Activated naive CD8-positive, alpha-beta T cell treated with anti-CD3 and anti-CD28 coated beads, Interleukin-2, amount 10 ng/mL, durations not matched to agents 7 days and 5 days (primary cell): Measurements from ENCODE around the gene RAB11FIP3. TPM values are rescaled to one million over a fixed set of nuclear protein-coding genes. Genes with fewer than 3 reads are reported as not detected.

Experiments
- ATAC-seq: fragments of 150-1000 bp; cut with Tn5 transposase; one replicate; pipeline ENCODE4 v1.10.0; 2021; ENCODE audit warnings: low read depth, moderate library complexity
- POLR2A ChIA-PET: fragments of 350-600 bp; sonication (Branson Sonifier 250); formaldehyde crosslinking; loops from one replicate; lab custom pipeline; 2021; ENCODE audit warnings: antibody characterized with exemption; lab: Charles Lee
- DNase-seq: peaks from one replicate; pipeline ENCODE4 v3.0.0; 2021
- H3K27ac Mint-ChIP-seq: one replicate; pipeline ENCODE4 v1.8.0; 2022; ENCODE audit warnings: mild to moderate bottlenecking, mixed read lengths
- H3K27me3 Mint-ChIP-seq: one replicate; pipeline ENCODE4 v1.8.0; 2022; ENCODE audit warnings: mild to moderate bottlenecking, moderate library complexity, mixed read lengths
- H3K36me3 Mint-ChIP-seq: one replicate; pipeline ENCODE4 v1.8.0; 2021; ENCODE audit warnings: mild to moderate bottlenecking, mixed read lengths
- H3K4me1 Mint-ChIP-seq: one replicate; pipeline ENCODE4 v1.8.0; 2021; ENCODE audit warnings: mixed read lengths
- H3K4me3 Mint-ChIP-seq: one replicate; pipeline ENCODE4 v1.8.0; 2022; ENCODE audit warnings: mild to moderate bottlenecking, moderate library complexity, mixed read lengths
- H3K9me3 Mint-ChIP-seq: one replicate; pipeline ENCODE4 v1.8.0; 2021; ENCODE audit warnings: mixed read lengths
- microRNA-seq: library from miRNA; unstranded; fragments of <30 nt; microRNA quantifications from one replicate; pipeline ENCODE4 v1.2.0, GENCODE V29; 2022
- total RNA-seq, 2 experiments: library from RNA; stranded (reverse); gene quantifications; one replicate each; pipeline ENCODE4 v1.2.3, GENCODE V29; 2021

Gene RAB11FIP3
- total RNA-seq, 2 experiments from 2014 or later, result 28.8 to 29.3 TPM

GRCh38 chr16:563072-563644 lies 137.7 kb downstream of the RAB11FIP3 start:
- H3K36me3 Mint-ChIP-seq, result no peaks in the 10 kb centered on the region

GRCh38 chr16:564690-565418 lies 139.4 kb downstream of the RAB11FIP3 start:
- Mint-ChIP-seq H3K4me3 (no peak overlapping the region), H3K27me3 (peaks cover 2% of the 10 kb centered on the region), H3K4me1 (peaks cover 12% of the 10 kb centered on the region), H3K27ac (no peak overlapping the region), H3K36me3 (no peaks in the 10 kb centered on the region), H3K9me3 (no peaks in the 10 kb centered on the region)
- DNase-seq (no peak), ATAC-seq (no peak)
- POLR2A ChIA-PET, result no interaction called here

More at GRCh38 chr16:563072-563644, 137.7 kb downstream of the RAB11FIP3 start:
- Mint-ChIP-seq H3K4me1 (peaks cover 6% of the 10 kb centered on the region), H3K27ac (no peak overlapping the region), H3K9me3 (no peaks in the 10 kb centered on the region), H3K27me3 (peaks cover 9% of the 10 kb centered on the region), H3K4me3 (no peak overlapping the region)
- DNase-seq (no peak), ATAC-seq (no peak)
- POLR2A ChIA-PET, result no interaction called here

- no peak overlapping the region for H3K4me3 Mint-ChIP-seq
- POLR2A ChIA-PET, result no interaction called here
- peaks cover 12% of the 10 kb centered on the region for H3K4me1 Mint-ChIP-seq
- no peak for DNase-seq
- H3K27me3 Mint-ChIP-seq, result peaks cover 2% of the 10 kb centered on the region
- no peaks in the 10 kb centered on the region for H3K9me3 Mint-ChIP-seq
- no peak for ATAC-seq
- no peak overlapping the region for H3K27ac Mint-ChIP-seq
- H3K36me3 Mint-ChIP-seq, result no peaks in the 10 kb centered on the region
Measured at GRCh38 chr16:565419-566330, 140.2 kb downstream of the RAB11FIP3 start.

- POLR2A ChIA-PET, result interaction anchor here (0.7 to 1.4 kb wide), 8 partner anchors 13 to 222 kb away, joined by 3 to 8 read pairs (median 3); partner anchors contain the start of genes CAPN15, CHTF18, METTL26 and RPUSD1
- peak within 1 kb of the TSS; percentile 84 for H3K27ac Mint-ChIP-seq
- ATAC-seq (peak; percentile 77), DNase-seq (peak; percentile 71)
- no peaks in the 10 kb centered on the region for H3K9me3 Mint-ChIP-seq
- H3K27me3 Mint-ChIP-seq, result no peaks in the 10 kb centered on the region
- H3K4me1 Mint-ChIP-seq, result peaks cover 21% of the 10 kb centered on the region
- H3K36me3 Mint-ChIP-seq, result no peaks in the 10 kb centered on the region
- peak within 1 kb of the TSS; percentile 71 for H3K4me3 Mint-ChIP-seq
Measured at GRCh38 chr16:566475-567372, 141.3 kb downstream of the RAB11FIP3 start, which contains the start of gene NHLRC4. Gene NHLRC4, plus strand, starts transcription at chr16:567005. Its CDS starts 1,043 bp downstream, at chr16:568048.

- Mint-ChIP-seq H3K4me3 (peak overlapping the region; percentile 71), H3K27ac (peak overlapping the region; percentile 84), H3K4me1 (peaks cover 24% of the 10 kb centered on the region), H3K36me3 (no peaks in the 10 kb centered on the region), H3K9me3 (no peaks in the 10 kb centered on the region), H3K27me3 (no peaks in the 10 kb centered on the region)
- DNase-seq (no peak), ATAC-seq (no peak)
- POLR2A ChIA-PET, result interaction anchor here (0.6 to 1.4 kb wide), 10 partner anchors 13 to 221 kb away, joined by 3 to 8 read pairs (median 3); partner anchors contain the start of genes CAPN15, CHTF18, METTL26 and MRPL28
Measured at GRCh38 chr16:567373-568256, 142.2 kb downstream of the RAB11FIP3 start.

- peak overlapping the region; percentile 89 for H3K27ac Mint-ChIP-seq
- H3K4me3 Mint-ChIP-seq, result peak overlapping the region; percentile 89
- no peaks in the 10 kb centered on the region for H3K36me3 Mint-ChIP-seq
- H3K27me3 Mint-ChIP-seq, result no peaks in the 10 kb centered on the region
- peaks cover 24% of the 10 kb centered on the region for H3K4me1 Mint-ChIP-seq
- DNase-seq, result no peak
- no peaks in the 10 kb centered on the region for H3K9me3 Mint-ChIP-seq
- ATAC-seq, result no peak
- POLR2A ChIA-PET, result interaction anchor here (0.8 to 1.3 kb wide), 4 partner anchors 20 to 491 kb away, joined by 3 to 7 read pairs (median 5); partner anchors contain the start of genes MPG and MRPL28
Measured at GRCh38 chr16:568401-569258, 143.2 kb downstream of the RAB11FIP3 start.

- POLR2A ChIA-PET, result interaction anchor here (0.8 to 2.9 kb wide), 4 partner anchors 19 to 492 kb away, joined by 3 to 23 read pairs (median 5); partner anchors contain the start of genes CAPN15 and MPG
- Mint-ChIP-seq H3K4me3 (peak within 1 kb of the TSS; percentile 89), H3K9me3 (no peaks in the 10 kb centered on the region), H3K36me3 (no peaks in the 10 kb centered on the region), H3K27me3 (no peaks in the 10 kb centered on the region), H3K27ac (peak within 1 kb of the TSS; percentile 89), H3K4me1 (peaks cover 24% of the 10 kb centered on the region)
- DNase-seq, result peak; percentile 83
- ATAC-seq, result peak; percentile 72
Measured at GRCh38 chr16:569445-570254, 144.2 kb downstream of the RAB11FIP3 start, which contains the start of gene PIGQ. Gene PIGQ, plus strand, starts transcription at chr16:569968. Its CDS starts 4,107 bp downstream, at chr16:574075.

Small RNA genes within 50 kb of the gene (microRNA-seq; reads per million reads assigned to microRNA genes)
- 6.3 reads per million for gene MIR3176
- gene MIR5587, result not detected

Other genes starting within 250 kb of the RAB11FIP3 start
- not detected for gene HBA1, start 249.0 kb upstream of the RAB11FIP3 start, total RNA-seq
- gene HBQ1, start 245.2 kb upstream of the RAB11FIP3 start, total RNA-seq, result not detected
- 10 to 100 TPM; 83.8 to 86.2 TPM for gene LUC7L, start 196.2 kb upstream of the RAB11FIP3 start, total RNA-seq
- 10 to 100 TPM; 21.0 to 21.1 TPM for gene FAM234A, start 190.8 kb upstream of the RAB11FIP3 start, total RNA-seq
- not detected for gene RGS11, start 149.7 kb upstream of the RAB11FIP3 start, total RNA-seq
- not detected for gene ARHGDIG, start 145.1 kb upstream of the RAB11FIP3 start, total RNA-seq
- under 1 TPM in 1 of 2 experiments, not detected in 1; 0.31 TPM for gene PDIA2, start 142.5 kb upstream of the RAB11FIP3 start, total RNA-seq
- 10 to 100 TPM; 30.9 to 32.5 TPM for gene AXIN1, start 72.9 kb upstream of the RAB11FIP3 start, total RNA-seq
- gene MRPL28, start 55.1 kb upstream of the RAB11FIP3 start, total RNA-seq, result 10 to 100 TPM; 64.4 to 67.5 TPM
- gene PGAP6, start 43.7 kb upstream of the RAB11FIP3 start, total RNA-seq, result 10 to 100 TPM; 58.9 to 59.0 TPM
- 1 to 10 TPM; 8.2 to 8.8 TPM for gene NME4, start 28.4 kb upstream of the RAB11FIP3 start, total RNA-seq
- 1 to 10 TPM; 5.6 to 7.9 TPM for gene DECR2, start 23.8 kb upstream of the RAB11FIP3 start, total RNA-seq
- gene CAPN15, start 102.1 kb downstream of the RAB11FIP3 start, total RNA-seq, result 10 to 100 TPM; 83.5 to 87.4 TPM
- not detected for gene PRR35, start 134.7 kb downstream of the RAB11FIP3 start, total RNA-seq
- 1 to 10 TPM; 3.0 to 3.6 TPM for gene NHLRC4, start 141.4 kb downstream of the RAB11FIP3 start, total RNA-seq
- gene PIGQ, start 144.3 kb downstream of the RAB11FIP3 start, total RNA-seq, result 10 to 100 TPM; 46.3 to 54.3 TPM
- 10 to 100 TPM; 15.1 to 18.2 TPM for gene RAB40C, start 164.4 kb downstream of the RAB11FIP3 start, total RNA-seq
- under 1 TPM; 0.47 to 0.60 TPM for gene WFIKKN1, start 205.3 kb downstream of the RAB11FIP3 start, total RNA-seq
- gene METTL26, start 210.7 kb downstream of the RAB11FIP3 start, total RNA-seq, result 10 to 100 TPM; 75.7 to 81.2 TPM
- 10 to 100 TPM; 35.4 to 43.0 TPM for gene MCRIP2, start 216.2 kb downstream of the RAB11FIP3 start, total RNA-seq
- gene WDR90, start 223.7 kb downstream of the RAB11FIP3 start, total RNA-seq, result 10 to 100 TPM; 73.2 to 79.1 TPM
- 100 to 1,000 TPM; 173 to 183 TPM for gene RHOT2, start 242.5 kb downstream of the RAB11FIP3 start, total RNA-seq